Choroid plexus epithelial cell (primary cell): Measurements from ENCODE around the gene NPHS1.

Experiments
- DNase-seq: peaks from one replicate; pipeline ENCODE4 v3.0.0-alpha.2; 2010; ENCODE audit warnings: low read depth
- H3K4me3 ChIP-seq: 2 replicates; pipeline ENCODE4 v1.5.1; 2011; ENCODE audit warnings: low read depth, mild to moderate bottlenecking, control low read depth, low read length, moderate library complexity
- TF ChIP-seq, protein P1 (sequence below): conservative IDR thresholded peaks from 2 replicates; pipeline ENCODE4 v1.5.1; 2011; ENCODE audit warnings: low read depth, mild to moderate bottlenecking, control low read depth, inconsistent platforms, low read length, moderate library complexity

Gene NPHS1

DNA sequence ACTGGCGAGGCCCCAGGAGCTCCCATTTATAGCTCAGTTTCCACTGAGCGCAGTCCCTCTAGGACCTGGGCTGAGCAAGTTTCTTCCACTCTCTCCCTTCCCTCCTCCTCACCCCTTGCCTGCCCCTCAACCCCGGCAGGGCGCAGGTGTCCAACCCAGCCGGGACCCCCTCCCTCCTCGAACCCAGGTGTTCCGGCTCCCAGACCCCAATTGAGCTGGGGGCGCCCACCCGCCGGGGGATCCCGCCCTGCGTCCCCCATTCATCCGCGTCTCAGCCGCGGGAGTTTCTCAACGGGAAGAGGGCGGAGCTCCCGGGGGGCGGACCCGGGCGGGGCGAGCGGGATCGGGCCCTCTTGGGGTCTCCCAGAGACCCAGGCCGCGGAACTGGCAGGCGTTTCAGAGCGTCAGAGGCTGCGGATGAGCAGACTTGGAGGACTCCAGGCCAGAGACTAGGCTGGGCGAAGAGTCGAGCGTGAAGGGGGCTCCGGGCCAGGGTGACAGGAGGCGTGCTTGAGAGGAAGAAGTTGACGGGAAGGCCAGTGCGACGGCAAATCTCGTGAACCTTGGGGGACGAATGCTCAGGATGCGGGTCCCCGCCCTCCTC, 4.3 kb upstream of the NPHS1 start, which contains the start of gene KIRREL2:
KIRREL2 (plus strand) TSS at position 366 of the 604 bp plus-strand sequence; CDS start at position 575, 209 bp downstream.
- TF ChIP-seq, protein P1, sequence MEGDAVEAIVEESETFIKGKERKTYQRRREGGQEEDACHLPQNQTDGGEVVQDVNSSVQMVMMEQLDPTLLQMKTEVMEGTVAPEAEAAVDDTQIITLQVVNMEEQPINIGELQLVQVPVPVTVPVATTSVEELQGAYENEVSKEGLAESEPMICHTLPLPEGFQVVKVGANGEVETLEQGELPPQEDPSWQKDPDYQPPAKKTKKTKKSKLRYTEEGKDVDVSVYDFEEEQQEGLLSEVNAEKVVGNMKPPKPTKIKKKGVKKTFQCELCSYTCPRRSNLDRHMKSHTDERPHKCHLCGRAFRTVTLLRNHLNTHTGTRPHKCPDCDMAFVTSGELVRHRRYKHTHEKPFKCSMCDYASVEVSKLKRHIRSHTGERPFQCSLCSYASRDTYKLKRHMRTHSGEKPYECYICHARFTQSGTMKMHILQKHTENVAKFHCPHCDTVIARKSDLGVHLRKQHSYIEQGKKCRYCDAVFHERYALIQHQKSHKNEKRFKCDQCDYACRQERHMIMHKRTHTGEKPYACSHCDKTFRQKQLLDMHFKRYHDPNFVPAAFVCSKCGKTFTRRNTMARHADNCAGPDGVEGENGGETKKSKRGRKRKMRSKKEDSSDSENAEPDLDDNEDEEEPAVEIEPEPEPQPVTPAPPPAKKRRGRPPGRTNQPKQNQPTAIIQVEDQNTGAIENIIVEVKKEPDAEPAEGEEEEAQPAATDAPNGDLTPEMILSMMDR = no peak
- DNase-seq = no peak
- H3K4me3 ChIP-seq = peak within 1 kb of the TSS; percentile 51

DNA sequence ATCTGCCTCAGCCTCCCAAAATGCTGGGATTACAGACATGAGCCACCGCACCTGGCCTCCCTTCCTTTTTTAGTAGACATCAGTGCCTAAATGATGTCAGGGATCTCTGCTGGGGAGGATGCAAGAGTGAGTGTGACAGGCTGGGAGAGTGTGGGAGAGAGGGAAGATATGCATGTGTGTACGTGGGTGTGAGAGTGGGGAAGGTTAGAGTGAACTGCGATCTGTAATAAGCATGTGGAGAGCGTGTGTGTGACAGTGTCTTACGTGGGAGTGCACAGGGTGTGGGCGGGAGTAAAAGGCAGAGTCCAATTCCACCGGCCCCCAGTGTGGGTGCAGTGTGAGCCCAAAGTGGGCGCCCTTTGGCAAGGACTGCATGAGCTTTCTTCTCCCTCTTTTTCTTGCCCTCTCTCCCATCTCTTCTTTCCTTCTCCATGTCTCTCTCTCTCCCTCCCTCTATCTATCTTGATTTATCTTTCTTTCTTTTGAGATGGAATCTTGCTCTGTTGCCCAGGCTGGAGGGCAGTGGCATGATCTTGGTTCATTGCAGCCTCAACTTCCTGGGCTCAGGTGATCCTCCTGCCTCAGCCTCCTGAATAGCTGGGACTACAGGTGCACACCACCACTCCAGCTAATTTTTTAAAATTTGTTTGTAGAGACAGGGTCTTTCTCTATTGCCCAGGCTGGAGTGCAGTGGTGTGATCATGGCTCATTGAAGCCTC, 893 bp upstream of the NPHS1 start:
- TF ChIP-seq, protein P1 = no peak
- H3K4me3 ChIP-seq = no peak overlapping the region
- no peak for DNase-seq

DNA sequence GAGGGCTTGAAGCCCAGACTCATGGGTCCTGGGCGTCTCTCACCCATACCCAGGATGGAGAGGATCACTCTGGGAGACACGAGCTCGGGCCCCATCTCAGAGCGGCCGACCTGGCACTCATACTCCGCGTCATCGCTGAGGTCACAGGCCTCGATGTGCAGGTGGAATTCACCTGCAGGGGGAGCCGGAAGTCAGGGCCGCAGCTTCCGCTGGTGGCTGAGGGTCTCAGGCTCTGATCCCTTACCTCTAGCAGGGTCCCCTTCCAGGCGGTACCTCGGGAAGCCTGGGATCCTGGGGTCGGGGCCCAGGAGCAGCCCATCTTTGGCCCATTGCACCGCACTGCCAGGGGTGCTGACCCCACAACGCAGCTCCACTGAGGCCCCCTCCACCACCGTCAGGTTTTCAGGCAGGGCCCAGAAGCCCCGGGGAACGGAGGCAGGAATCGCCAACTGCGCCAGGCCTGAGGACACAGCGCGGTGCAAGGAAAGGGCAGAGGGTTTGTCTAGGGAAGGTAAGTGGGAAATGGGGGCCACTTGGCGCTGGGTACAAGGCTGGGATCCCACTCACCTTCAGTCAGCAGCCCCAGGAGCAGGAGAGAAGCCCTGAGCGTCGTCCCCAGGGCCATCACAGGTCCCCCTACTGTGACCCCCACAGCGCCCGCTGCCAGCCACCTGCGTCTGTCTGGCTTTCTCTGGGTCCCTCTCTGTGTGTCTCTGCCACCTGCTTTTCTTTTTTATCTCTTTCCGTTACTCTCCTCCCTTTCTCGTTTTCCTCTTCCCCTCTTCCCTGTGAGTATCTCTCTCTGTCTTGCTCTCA, 883 bp downstream of the NPHS1 start:
- no peak overlapping the region for H3K4me3 ChIP-seq
- TF ChIP-seq, protein P1 = no peak
- DNase-seq = no peak

DNA sequence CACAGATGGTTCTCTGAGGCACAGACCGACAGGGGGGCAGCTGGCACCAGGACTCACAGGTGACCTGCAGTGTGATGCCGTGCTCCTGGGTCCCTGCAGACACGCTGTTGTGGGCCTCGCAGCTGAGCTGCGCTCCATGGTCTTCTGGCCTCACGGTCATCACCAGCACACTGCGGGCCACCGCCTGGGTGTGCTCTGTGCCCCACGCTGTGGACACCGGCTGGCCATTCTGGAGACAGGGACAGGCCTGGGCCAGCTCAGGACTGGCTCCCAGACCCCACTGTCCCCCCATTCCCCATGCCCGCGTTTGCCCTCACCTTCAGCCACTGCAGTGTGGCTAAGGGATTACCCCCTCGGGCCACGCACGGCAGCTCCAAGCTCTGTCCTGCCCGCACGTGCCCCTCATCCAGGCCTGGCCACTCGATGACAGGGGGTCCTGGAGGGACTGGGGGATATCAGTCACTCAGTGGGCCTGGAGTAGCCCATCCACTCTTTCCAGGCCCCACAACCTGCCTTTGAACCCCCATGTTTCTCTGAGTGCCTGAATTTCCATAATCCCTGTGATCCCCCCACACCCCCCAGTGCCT, 3.3 kb downstream of the NPHS1 start:
- DNase-seq = no peak
- TF ChIP-seq, protein P1 = no peak
- H3K4me3 ChIP-seq = no peak overlapping the region

DNA sequence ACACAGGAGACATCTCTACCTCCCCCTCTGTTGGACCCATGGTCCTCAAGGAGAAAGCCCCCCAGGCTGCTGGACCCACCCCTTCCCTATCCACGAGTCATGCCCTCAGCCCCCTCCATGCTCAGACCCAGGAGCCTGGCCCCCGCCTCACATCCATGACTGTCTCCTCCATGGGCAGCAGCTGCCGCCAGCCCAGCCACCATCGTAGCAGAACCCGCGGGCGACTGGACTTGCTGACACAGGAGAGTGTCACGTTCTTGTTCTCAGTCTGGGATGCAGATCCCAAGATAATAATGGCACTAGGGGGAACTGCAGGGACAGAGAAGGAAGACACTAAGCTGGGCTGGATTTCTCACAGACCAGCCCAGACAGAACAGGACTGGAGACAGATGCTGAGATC, 3.8 kb downstream of the NPHS1 start:
- DNase-seq = no peak
- TF ChIP-seq, protein P1 = no peak
- H3K4me3 ChIP-seq = no peak overlapping the region

DNA sequence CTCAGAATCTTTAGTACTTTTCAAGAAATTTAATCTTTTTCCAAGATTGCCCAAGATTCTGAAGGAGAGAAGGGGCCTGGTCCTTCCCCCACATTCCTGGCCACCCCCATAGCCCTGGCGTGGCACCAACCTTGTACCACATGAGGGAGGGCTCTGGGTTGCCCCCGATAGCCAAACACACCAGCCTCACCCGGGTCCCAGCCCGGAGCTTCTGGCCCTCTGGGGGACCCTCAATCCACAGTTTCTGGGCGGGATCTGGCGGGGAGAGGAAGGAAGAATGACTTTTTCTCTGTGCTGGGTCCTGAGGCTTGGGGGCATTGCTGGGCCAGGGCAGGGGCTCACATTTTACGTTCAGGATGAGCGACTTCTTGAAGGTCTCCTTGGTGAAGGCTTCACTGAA, 4.4 kb downstream of the NPHS1 start:
- TF ChIP-seq, protein P1 = no peak
- no peak overlapping the region for H3K4me3 ChIP-seq
- DNase-seq = no peak
